Activated T-cell treated with anti-CD3 and anti-CD28 coated beads for 24 hours (primary cell): ENCODE measurements around the gene WDR91.
"Not testable (repeated sequence)": the region's sequence is repeated elsewhere in the genome, so short reads cannot be mapped to it uniquely, and the experiment has no call there.

Experiments
- DNase-seq: peaks from one replicate; pipeline ENCODE4 v3.0.0-alpha.2; 2020; ENCODE audit warnings: low read depth

The WDR91 gene

GRCh38 chr7:135233570-135233969 is 22.2 kb upstream of the WDR91 start, which contains the start of gene STRA8:
STRA8 (plus strand) TSS chr7:135233838; CDS start chr7:135240525, 6,687 bp downstream.
- DNase-seq, result no peak

GRCh38 chr7:135232720-135233119 is 21.4 kb upstream of the WDR91 start:
- DNase-seq, result no peak

- no peak for DNase-seq
Observed at GRCh38 chr7:135232087-135232486, 20.8 kb upstream of the WDR91 start.

- DNase-seq, result no peak
Observed at GRCh38 chr7:135231686-135232085, 20.4 kb upstream of the WDR91 start.

- DNase-seq, result no peak
Observed at GRCh38 chr7:135224027-135224426, 12.7 kb upstream of the WDR91 start.

GRCh38 chr7:135217645-135218509 is 6.6 kb upstream of the WDR91 start:
- DNase-seq, result no peak

GRCh38 chr7:135215698-135216097 is 4.4 kb upstream of the WDR91 start:
- no peak for DNase-seq

GRCh38 chr7:135215180-135215579 is 3.9 kb upstream of the WDR91 start:
- no peak for DNase-seq

GRCh38 chr7:135213831-135214230 is 2.5 kb upstream of the WDR91 start:
- DNase-seq, result no peak

- DNase-seq, result not testable (repeated sequence)
Observed at GRCh38 chr7:135211946-135212685, 790 bp upstream of the WDR91 start.

GRCh38 chr7:135210888-135211178 is 493 bp downstream of the WDR91 start:
- DNase-seq, result peak; percentile 15

- DNase-seq, result no peak
Observed at GRCh38 chr7:135209225-135209834, 2.0 kb downstream of the WDR91 start.

- no peak for DNase-seq
Observed at GRCh38 chr7:135208102-135208793, 3.1 kb downstream of the WDR91 start.

GRCh38 chr7:135207406-135208101 is 3.8 kb downstream of the WDR91 start:
- no peak for DNase-seq

- no peak for DNase-seq
Observed at GRCh38 chr7:135206941-135207391, 4.4 kb downstream of the WDR91 start.

GRCh38 chr7:135205850-135206249 is 5.5 kb downstream of the WDR91 start:
- no peak for DNase-seq

- DNase-seq, result no peak
Observed at GRCh38 chr7:135204876-135205275, 6.5 kb downstream of the WDR91 start.

- no peak for DNase-seq
Observed at GRCh38 chr7:135204341-135204749, 7.0 kb downstream of the WDR91 start.

- no peak for DNase-seq
Observed at GRCh38 chr7:135201350-135201749, 10.0 kb downstream of the WDR91 start.

- DNase-seq, result no peak
Observed at GRCh38 chr7:135200821-135201331, 10.4 kb downstream of the WDR91 start.

GRCh38 chr7:135199439-135199838 is 11.9 kb downstream of the WDR91 start:
- no peak for DNase-seq
